Ureter (tissue), 1 donor: ENCODE measurements around the gene SPART. TPM values are rescaled to one million over a fixed set of nuclear protein-coding genes. Genes with fewer than 3 reads are reported as not detected.

Experiments
- DNase-seq: peaks from one replicate; pipeline ENCODE4 v3.0.0-alpha.2; 2020; ENCODE audit warnings: low spot score
- total RNA-seq: library from RNA; stranded (reverse); gene quantifications from one replicate; pipeline ENCODE4 v1.2.4, GENCODE V29; 2023
- donor health status: DM: yes; HTN: yes; CAD: no.

SPART gene
- total RNA-seq: 89.2 TPM

GRCh38 chr13:36346222-36347083 is at the start of gene SPART:
Gene SPART (minus strand): TSS chr13:36346394. CDS start chr13:36335830, 10,564 bp downstream.
- DNase-seq: peak; percentile 94

- DNase-seq: no peak
Measured at GRCh38 chr13:36395280-36395679, 49.1 kb upstream of the SPART start.

GRCh38 chr13:36385489-36385888 is 39.3 kb upstream of the SPART start:
- DNase-seq: no peak

- no peak for DNase-seq
Measured at GRCh38 chr13:36382030-36382429, 35.8 kb upstream of the SPART start.

GRCh38 chr13:36377826-36378468 is 31.8 kb upstream of the SPART start:
- DNase-seq: no peak

GRCh38 chr13:36374063-36374462 is 27.9 kb upstream of the SPART start:
- DNase-seq: no peak

GRCh38 chr13:36371185-36371584 is 25.0 kb upstream of the SPART start:
- DNase-seq: no peak

- DNase-seq: no peak
Measured at GRCh38 chr13:36370108-36370429, 23.9 kb upstream of the SPART start.

GRCh38 chr13:36369268-36370107 is 23.3 kb upstream of the SPART start:
- no peak for DNase-seq

GRCh38 chr13:36366031-36366430 is 19.8 kb upstream of the SPART start:
- no peak for DNase-seq

GRCh38 chr13:36363366-36363863 is 17.2 kb upstream of the SPART start:
- no peak for DNase-seq

GRCh38 chr13:36362914-36363313 is 16.7 kb upstream of the SPART start:
- no peak for DNase-seq

- no peak for DNase-seq
Measured at GRCh38 chr13:36362251-36362650, 16.1 kb upstream of the SPART start.

GRCh38 chr13:36360903-36361302 is 14.7 kb upstream of the SPART start:
- no peak for DNase-seq

GRCh38 chr13:36359301-36359950 is 13.2 kb upstream of the SPART start:
- no peak for DNase-seq

GRCh38 chr13:36358175-36358718 is 12.1 kb upstream of the SPART start:
- DNase-seq: no peak

GRCh38 chr13:36357692-36358091 is 11.5 kb upstream of the SPART start:
- DNase-seq: peak; percentile 74

- DNase-seq: no peak
Measured at GRCh38 chr13:36357231-36357630, 11.0 kb upstream of the SPART start.

- no peak for DNase-seq
Measured at GRCh38 chr13:36356058-36356457, 9.9 kb upstream of the SPART start.

GRCh38 chr13:36355632-36356031 is 9.4 kb upstream of the SPART start:
- DNase-seq: no peak

- DNase-seq: no peak
Measured at GRCh38 chr13:36354842-36355623, 8.8 kb upstream of the SPART start.
